GM12878 (cell line): ENCODE results near the gene UCN2. TPM values are rescaled to one million over a fixed set of nuclear protein-coding genes. Genes with fewer than 3 reads are reported as not detected.

Experiments
- ATAC-seq: fragments of 200-7000 bp; cut with Tn5 transposase; 3 replicates; pipeline ENCODE4 v1.9.1; 2020; ENCODE audit warnings: mild to moderate bottlenecking, moderate library complexity
- BruUV-seq: library from RNA; stranded (reverse); fragments of 400-500 nt; replicated peaks from 2 replicates; lab custom pipeline; 2021; lab: Mats Ljungman, UMichigan
- CTCF ChIA-PET: fragments of 300-600 bp; sonication (Branson Sonifier 250); formaldehyde crosslinking; extraction: SDS; loops from one replicate; lab custom pipeline; 2021; ENCODE audit warnings: inconsistent platforms; lab: Yijun Ruan, JAX
- POLR2A ChIA-PET: fragments of 350-600 bp; formaldehyde crosslinking; extraction: SDS; loops from one replicate; lab custom pipeline; 2021; ENCODE audit warnings: inconsistent platforms; lab: Charles Lee
- RAD21 ChIA-PET: fragments of 300-600 bp; sonication (Branson Sonifier 250); formaldehyde crosslinking; loops from one replicate; lab custom pipeline; 2023; ENCODE audit warnings: antibody characterized with exemption; ENCODE audit not compliant: unreplicated experiment; lab: Charles Lee
- SMC1A ChIA-PET: fragments of 300-600 bp; sonication (Branson Sonifier 250); formaldehyde crosslinking; loops from one replicate; lab custom pipeline; 2023; ENCODE audit not compliant: unreplicated experiment, uncharacterized antibody; lab: Charles Lee
- DNase-seq: peaks from one replicate; pipeline ENCODE4 v3.0.0-alpha.2; 2011; ENCODE audit warnings: low read depth, low spot score
- FAIRE-seq: peaks from 3 replicates; lab custom pipeline; 2011; peaks lifted over from hg19 to GRCh38; lab: Jason Lieb, UNC
- H2AFZ ChIP-seq: 2 replicates; pipeline ENCODE4 v1.6.0; 2011; ENCODE audit warnings: low read depth, low read length, control low read depth; ENCODE audit not compliant: control insufficient read depth
- H3K27ac ChIP-seq: 2 replicates; pipeline ENCODE4 v1.5.1; 2011; ENCODE audit warnings: control low read depth; ENCODE audit not compliant: control insufficient read depth, insufficient read depth
- H3K27me3 ChIP-seq, 2 experiments: replicated peaks in 1 of 2; 2 replicates each; pipeline versions ENCODE4 v1.6.0 to v1.6.1; 2011; ENCODE audit warnings: low read length in 1 of 2; ENCODE audit not compliant: control insufficient read depth in 2 of 2, insufficient read depth in 2 of 2
- H3K36me3 ChIP-seq, 2 experiments: 2 replicates each; pipeline ENCODE4 v1.5.1; 2011; ENCODE audit warnings: low read length in 1 of 2; ENCODE audit not compliant: control insufficient read depth in 2 of 2, insufficient read depth in 2 of 2
- H3K4me1 ChIP-seq: 2 replicates; pipeline ENCODE4 v1.6.1; 2011; ENCODE audit warnings: mild to moderate bottlenecking, low read length, moderate library complexity, mixed read lengths; ENCODE audit not compliant: control insufficient read depth, insufficient read depth
- H3K4me2 ChIP-seq: 2 replicates; pipeline ENCODE4 v1.6.0; 2011; ENCODE audit warnings: control low read depth; ENCODE audit not compliant: control insufficient read depth, insufficient read depth
- H3K4me3 ChIP-seq: fragments of 200-600 bp; sonication (generic); 2 replicates; pipeline ENCODE4 v1.5.1; 2016
- H3K79me2 ChIP-seq: 2 replicates; pipeline ENCODE4 v1.6.0; 2011; ENCODE audit warnings: low read length; ENCODE audit not compliant: control insufficient read depth, insufficient read depth
- H3K9ac ChIP-seq: 2 replicates; pipeline ENCODE4 v1.8.0; 2011; ENCODE audit warnings: low read length, control low read depth, mixed read lengths; ENCODE audit not compliant: control insufficient read depth, insufficient read depth
- H3K9me3 ChIP-seq: replicated peaks from 3 replicates; pipeline ENCODE4 v1.5.1; 2011; ENCODE audit warnings: mild to moderate bottlenecking, low read length; ENCODE audit not compliant: control insufficient read depth, insufficient read depth
- H4K20me1 ChIP-seq: 2 replicates; pipeline ENCODE4 v1.6.0; 2011; ENCODE audit not compliant: control insufficient read depth, insufficient read depth
- CHD1 ChIP-seq: IDR thresholded peaks from 2 replicates; pipeline ENCODE4 v1.6.1; 2012; ENCODE audit warnings: low read depth, low read length, improper control_type of control experiment
- CREB1 ChIP-seq: IDR thresholded peaks from 2 replicates; pipeline ENCODE4 v1.6.1; 2012; ENCODE audit warnings: low read depth, mild to moderate bottlenecking, inconsistent platforms
- EGR1 ChIP-seq, 2 experiments: IDR thresholded peaks; 1 replicate in 1 of 2; 2 replicates in 1 of 2; pipeline ENCODE4 v1.6.1; 2011 to 2012; ENCODE audit warnings: low read depth in 2 of 2, low read length in 2 of 2, borderline replicate concordance in 1 of 2, mild to moderate bottlenecking in 1 of 2, moderate library complexity in 1 of 2
- FOXM1 ChIP-seq: IDR thresholded peaks from 2 replicates; pipeline ENCODE4 v1.6.1; 2012; ENCODE audit warnings: low read depth, mild to moderate bottlenecking, inconsistent platforms, low read length, moderate library complexity
- HCFC1 ChIP-seq: fragments of 150-350 bp; IDR thresholded peaks from 2 replicates; pipeline ENCODE4 v1.6.1; 2014; ENCODE audit warnings: low read length
- HDGF ChIP-seq: fragments of 450-650 bp; IDR thresholded peaks from 2 replicates; pipeline ENCODE4 v1.6.1; 2016; ENCODE audit warnings: antibody characterized with exemption
- LARP7 ChIP-seq: fragments of 450-650 bp; IDR thresholded peaks from 2 replicates; pipeline ENCODE4 v1.6.1; 2017; ENCODE audit warnings: mild to moderate bottlenecking
- MEF2B ChIP-seq: fragments of 450-650 bp; IDR thresholded peaks from 2 replicates; pipeline ENCODE4 v1.6.1; 2018; ENCODE audit warnings: mild to moderate bottlenecking, moderate library complexity; ENCODE audit not compliant: partially characterized antibody, poor library complexity, severe bottlenecking
- MXI1 ChIP-seq: fragments of 150-350 bp; IDR thresholded peaks from 2 replicates; pipeline ENCODE4 v1.6.1; 2011; ENCODE audit warnings: low read depth, mild to moderate bottlenecking, inconsistent platforms, low read length, improper control_type of control experiment
- NFIC ChIP-seq: IDR thresholded peaks from 2 replicates; pipeline ENCODE4 v1.6.1; 2012; ENCODE audit warnings: low read depth, mild to moderate bottlenecking, inconsistent platforms, low read length, moderate library complexity
- NR2C1 ChIP-seq: fragments of 450-650 bp; IDR thresholded peaks from 2 replicates; pipeline ENCODE4 v1.6.1; 2017; ENCODE audit warnings: antibody characterized with exemption, mild to moderate bottlenecking, moderate library complexity
- RAD51 ChIP-seq: fragments of 450-650 bp; IDR thresholded peaks from 2 replicates; pipeline ENCODE4 v1.6.1; 2016; ENCODE audit warnings: moderate library complexity, mild to moderate bottlenecking, inconsistent platforms
- RCOR1 ChIP-seq: conservative IDR thresholded peaks from 2 replicates; pipeline ENCODE4 v1.6.1; 2012; ENCODE audit warnings: low read depth, low read length, improper control_type of control experiment
- RFX5 ChIP-seq: IDR thresholded peaks from 2 replicates; pipeline ENCODE4 v1.6.1; 2011; ENCODE audit warnings: low read depth, low read length, improper control_type of control experiment
- SMAD5 ChIP-seq: IDR thresholded peaks from 2 replicates; pipeline ENCODE4 v1.6.1; 2016; ENCODE audit warnings: antibody characterized with exemption, low read depth
- STAT1 ChIP-seq: fragments of 450-650 bp; conservative IDR thresholded peaks from 2 replicates; pipeline ENCODE4 v1.6.1; 2014; ENCODE audit warnings: antibody characterized with exemption, mild to moderate bottlenecking
- STAT3 ChIP-seq: IDR thresholded peaks from 2 replicates; pipeline ENCODE4 v1.6.1; 2011; ENCODE audit warnings: low read depth, low read length, improper control_type of control experiment
- ZBED1 ChIP-seq: IDR thresholded peaks from 2 replicates; pipeline ENCODE4 v1.6.1; 2016; ENCODE audit warnings: borderline replicate concordance
- ZSCAN29 ChIP-seq: fragments of 450-650 bp; IDR thresholded peaks from 2 replicates; pipeline ENCODE4 v1.6.1; 2017; ENCODE audit warnings: mild to moderate bottlenecking, moderate library complexity
- WGBS: methylation state at CpG from one replicate; pipeline ENCODE4 v1.1.6; 2016; ENCODE audit warnings: low lambda C conversion rate; ENCODE audit not compliant: insufficient replicate concordance, insufficient coverage; ENCODE audit errors: missing lambda C conversion rate; 5-methylcytosine and 5-hydroxymethylcytosine counted together
- in situ Hi-C: fragments of 300-500 bp; cut with MboI; formaldehyde crosslinking; loops from 9 replicates; pipeline ENCODE4 v1.14.3; 2018; ENCODE audit warnings: mixed read lengths
- intact Hi-C: fragments of 100-400 bp; cut with micrococcal nuclease; formaldehyde crosslinking; loops from one replicate; pipeline ENCODE4 v1.14.2; 2022; ENCODE audit not compliant: unreplicated experiment
- polyA plus RNA-seq, 11 experiments: library from polyadenylated mRNA; depleted of rRNA in 4 of 11; unstranded in 6 of 11; stranded (reverse) in 5 of 11; fragments of >200 nt; fragmentation: Nextera tagmentation in 4 of 11; fragmentation: Illumina TruSeq in 1 of 11; extraction: Ambion mirVana in 4 of 11; extraction: Trizol in 1 of 11; gene quantifications; 1 replicate in 1 of 11; 2 replicates in 10 of 11; pipeline versions ENCODE4 v1.2.1 to v1.2.3, GENCODE V29; 2011 to 2016; ENCODE audit warnings: inconsistent platforms in 2 of 11, missing spikeins in 2 of 11, low read depth in 1 of 11
- total RNA-seq, 4 experiments: library from RNA; depleted of rRNA in 3 of 4; stranded (reverse); fragments of >200 nt in 3 of 4; fragmentation: Illumina TruSeq in 1 of 4; extraction: Trizol in 1 of 4; gene quantifications; 2 replicates each; pipeline versions ENCODE4 v1.2.1 to v1.2.3, GENCODE V29; 2013 to 2021
- TF ChIP-seq, protein P1 (sequence below): fragments of 450-650 bp; IDR thresholded peaks from 2 replicates; pipeline ENCODE4 v1.6.1; 2018; ENCODE audit warnings: borderline replicate concordance, mild to moderate bottlenecking; ENCODE audit not compliant: partially characterized antibody

Gene UCN2
- total and polyA plus RNA-seq, 10 of the 15 experiments (the other 5 are each of a cell fraction or from before 2014, with no cell fraction given) = 0.05 TPM; not detected in 9

DNA sequence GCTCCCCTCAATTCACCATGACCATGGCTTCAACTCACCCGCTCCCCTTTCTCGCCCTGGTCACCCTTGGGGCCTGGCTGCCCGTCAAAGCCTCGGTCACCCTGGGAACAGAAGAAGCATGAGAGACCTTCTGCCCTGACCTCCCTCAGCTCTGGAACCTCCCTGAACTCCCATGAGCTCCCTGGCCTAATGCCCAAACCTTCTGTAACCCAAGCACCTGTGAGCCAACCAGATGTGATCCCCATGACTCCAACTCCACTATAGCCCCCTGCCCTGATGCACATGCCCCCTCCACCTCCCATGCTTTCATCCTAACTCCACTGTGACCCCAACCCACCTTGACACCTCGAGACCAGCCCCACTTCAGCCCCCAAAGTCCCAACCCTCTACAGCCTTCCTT is 3.5 kb upstream of the UCN2 start:
- Histone ChIP-seq H3K4me3 (no peak overlapping the region), H3K36me3 (no peaks in the 10 kb centered on the region), H3K4me2 (no peak overlapping the region), H4K20me1 (no peaks in the 10 kb centered on the region), H3K4me1 (no peaks in the 10 kb centered on the region), H3K79me2 (no peaks in the 10 kb centered on the region), H2AFZ (no peak overlapping the region), H3K9me3 (no peaks in the 10 kb centered on the region), H3K27me3 (no peaks in the 10 kb centered on the region), H3K9ac (no peak overlapping the region), H3K27ac (no peak overlapping the region)
- ATAC-seq (no peak), DNase-seq (no peak), FAIRE-seq (no peak)
- BruUV-seq = no TSS peak
- WGBS = 39% methylated on average over 5 of the region's 5 CpGs
- intact Hi-C loops (no loop called here), in situ Hi-C loops (no loop called here)
- ChIA-PET SMC1A (no interaction called here), POLR2A (no interaction called here), CTCF (interaction anchor here (1.6 kb wide), 1 partner anchor 10 kb away, joined by 4 read pairs; no protein-coding TSS in a partner anchor), RAD21 (no interaction called here)
- TF ChIP-seq MXI1 = no peak
- TF ChIP-seq FOXM1 = no peak
- TF ChIP-seq HCFC1 = no peak
- no peak for TF ChIP-seq ZBED1
- no peak for TF ChIP-seq RCOR1
- TF ChIP-seq STAT3 = no peak
- no peak for TF ChIP-seq NFIC
- no peak for TF ChIP-seq CHD1
- TF ChIP-seq LARP7 = no peak
- no peak for TF ChIP-seq EGR1 (IDR thresholded peaks at IDR 0.05; ENCODE audit: borderline replicate concordance in 1 of 2, low read depth in 2 of 2, low read length in 2 of 2)
- TF ChIP-seq STAT1 = no peak
- TF ChIP-seq CREB1 = no peak
- no peak for TF ChIP-seq MEF2B
- TF ChIP-seq RFX5 = no peak
- no peak for TF ChIP-seq SMAD5
- TF ChIP-seq, protein P1, sequence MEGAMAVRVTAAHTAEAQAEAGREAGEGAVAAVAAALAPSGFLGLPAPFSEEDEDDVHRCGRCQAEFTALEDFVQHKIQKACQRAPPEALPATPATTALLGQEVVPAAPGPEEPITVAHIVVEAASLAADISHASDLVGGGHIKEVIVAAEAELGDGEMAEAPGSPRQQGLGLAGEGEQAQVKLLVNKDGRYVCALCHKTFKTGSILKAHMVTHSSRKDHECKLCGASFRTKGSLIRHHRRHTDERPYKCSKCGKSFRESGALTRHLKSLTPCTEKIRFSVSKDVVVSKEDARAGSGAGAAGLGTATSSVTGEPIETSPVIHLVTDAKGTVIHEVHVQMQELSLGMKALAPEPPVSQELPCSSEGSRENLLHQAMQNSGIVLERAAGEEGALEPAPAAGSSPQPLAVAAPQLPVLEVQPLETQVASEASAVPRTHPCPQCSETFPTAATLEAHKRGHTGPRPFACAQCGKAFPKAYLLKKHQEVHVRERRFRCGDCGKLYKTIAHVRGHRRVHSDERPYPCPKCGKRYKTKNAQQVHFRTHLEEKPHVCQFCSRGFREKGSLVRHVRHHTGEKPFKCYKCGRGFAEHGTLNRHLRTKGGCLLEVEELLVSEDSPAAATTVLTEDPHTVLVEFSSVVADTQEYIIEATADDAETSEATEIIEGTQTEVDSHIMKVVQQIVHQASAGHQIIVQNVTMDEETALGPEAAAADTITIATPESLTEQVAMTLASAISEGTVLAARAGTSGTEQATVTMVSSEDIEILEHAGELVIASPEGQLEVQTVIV = no peak
- no peak for TF ChIP-seq RAD51
- no peak for TF ChIP-seq NR2C1
- TF ChIP-seq ZSCAN29 = no peak
- no peak for TF ChIP-seq HDGF
